ENCODE results near the gene TCF15. TPM values are rescaled to one million over a fixed set of nuclear protein-coding genes. Genes with fewer than 3 reads are reported as not detected.

TCF15 gene
- total RNA-seq, 1 donor from 2014 or later, result not detected

- DNase-seq (ENCODE audit: extremely low spot score in 2 of 2), result no peak
- H3K36me3 ChIP-seq, result no peaks in the 10 kb centered on the region
- no peaks in the 10 kb centered on the region for H3K27me3 ChIP-seq
- intact Hi-C loops (cut with DNase I), result loop anchor here (1.0 kb wide), 1 partner anchor 111 kb away; no protein-coding TSS in a partner anchor
- H3K9me3 ChIP-seq, result no peaks in the 10 kb centered on the region
- TF ChIP-seq POLR2A (IDR thresholded peaks at IDR 0.05), result no peak
- no peak overlapping the region for H3K4me3 ChIP-seq
- no peak overlapping the region for H3K27ac ChIP-seq
- no peaks in the 10 kb centered on the region for H3K4me1 ChIP-seq
Measured at GRCh38 chr20:556984-557383, 53.1 kb downstream of the TCF15 start.

GRCh38 chr20:555976-556385 is 54.1 kb downstream of the TCF15 start:
- Histone ChIP-seq H3K27me3 (no peaks in the 10 kb centered on the region), H3K4me1 (no peaks in the 10 kb centered on the region), H3K4me3 (no peak overlapping the region), H3K27ac (no peak overlapping the region), H3K36me3 (no peaks in the 10 kb centered on the region), H3K9me3 (no peaks in the 10 kb centered on the region)
- intact Hi-C loops (cut with DNase I), result no loop called here
- no peak for DNase-seq (ENCODE audit: extremely low spot score in 2 of 2)
- TF ChIP-seq POLR2A (IDR thresholded peaks at IDR 0.05), result no peak
- no peak for TF ChIP-seq CTCF (IDR thresholded peaks at IDR 0.05)
- no peak for TF ChIP-seq POLR2AphosphoS5 (IDR thresholded peaks at IDR 0.05; ENCODE audit: insufficient read depth in 1 of 2, low read depth in 1 of 2)

Other genes with a start within 250 kb of the TCF15 start
- gene TRIB3, start 229.5 kb downstream of the TCF15 start, total RNA-seq, result 15.7 TPM
- 67.0 TPM for gene RBCK1, start 202.0 kb downstream of the TCF15 start, total RNA-seq
- gene TBC1D20, start 147.8 kb downstream of the TCF15 start, total RNA-seq, result 30.9 TPM
- 70.0 TPM for gene CSNK2A1, start 66.5 kb downstream of the TCF15 start, total RNA-seq
- gene SRXN1, start 42.9 kb upstream of the TCF15 start, total RNA-seq, result 23.8 TPM
- gene SCRT2, start 65.5 kb upstream of the TCF15 start, total RNA-seq, result not detected
- gene SLC52A3, start 158.2 kb upstream of the TCF15 start, total RNA-seq, result 1.7 TPM
- gene FAM110A, start 223.4 kb upstream of the TCF15 start, total RNA-seq, result 11.8 TPM